ENCODE measurements around the gene SEC16A.

The SEC16A gene

GRCh38 chr9:136504512-136505348 lies 21.9 kb upstream of the SEC16A start:
- no peak for DNase-seq (ENCODE audit: low spot score)

GRCh38 chr9:136502940-136503550 lies 20.2 kb upstream of the SEC16A start:
- DNase-seq (ENCODE audit: low spot score), result no peak

- no peak for DNase-seq (ENCODE audit: low spot score)
Observed at GRCh38 chr9:136502196-136502595, 19.4 kb upstream of the SEC16A start.

- DNase-seq (ENCODE audit: low spot score), result no peak
Observed at GRCh38 chr9:136501686-136502085, 18.8 kb upstream of the SEC16A start.

- no peak for DNase-seq (ENCODE audit: low spot score)
Observed at GRCh38 chr9:136499935-136500910, 17.4 kb upstream of the SEC16A start.

GRCh38 chr9:136499071-136499934 lies 16.5 kb upstream of the SEC16A start:
- DNase-seq (ENCODE audit: low spot score), result no peak

- DNase-seq (ENCODE audit: low spot score), result no peak
Observed at GRCh38 chr9:136497916-136498695, 15.3 kb upstream of the SEC16A start.

GRCh38 chr9:136496801-136497620 lies 14.2 kb upstream of the SEC16A start:
- no peak for DNase-seq (ENCODE audit: low spot score)

GRCh38 chr9:136496181-136496580 lies 13.3 kb upstream of the SEC16A start:
- DNase-seq (ENCODE audit: low spot score), result no peak

- no peak for DNase-seq (ENCODE audit: low spot score)
Observed at GRCh38 chr9:136495238-136495800, 12.5 kb upstream of the SEC16A start.

GRCh38 chr9:136494531-136495215 lies 11.8 kb upstream of the SEC16A start:
- no peak for DNase-seq (ENCODE audit: low spot score)

- DNase-seq (ENCODE audit: low spot score), result no peak
Observed at GRCh38 chr9:136494012-136494411, 11.2 kb upstream of the SEC16A start.

GRCh38 chr9:136493567-136493971 lies 10.7 kb upstream of the SEC16A start:
- no peak for DNase-seq (ENCODE audit: low spot score)

GRCh38 chr9:136492978-136493522 lies 10.2 kb upstream of the SEC16A start:
- no peak for DNase-seq (ENCODE audit: low spot score)

- no peak for DNase-seq (ENCODE audit: low spot score)
Observed at GRCh38 chr9:136489731-136490130, 6.9 kb upstream of the SEC16A start.

- DNase-seq (ENCODE audit: low spot score), result peak; percentile 64
Observed at GRCh38 chr9:136488247-136489214, 5.7 kb upstream of the SEC16A start.

GRCh38 chr9:136487672-136488071 lies 4.8 kb upstream of the SEC16A start:
- no peak for DNase-seq (ENCODE audit: low spot score)
